Activated T-cell treated with anti-CD3 and anti-CD28 coated beads, Interleukin-2, amount 50 U/mL, for 4 hours (primary cell): ENCODE measurements around the gene LMAN2. TPM values are rescaled to one million over a fixed set of nuclear protein-coding genes. Genes with fewer than 3 reads are reported as not detected.
A peak's percentile ranks its signal among the peaks of the same experiment; 100 is the strongest.
"Not testable (repeated sequence)": the region's sequence is repeated elsewhere in the genome, so short reads cannot be mapped to it uniquely, and the experiment has no call there.

Experiments
- ATAC-seq, 2 donors: fragments of 200-7000 bp; cut with Tn5 transposase; one replicate each; pipeline ENCODE4 v1.10.0; 2021
- DNase-seq: peaks from one replicate; pipeline ENCODE4 v3.0.0-alpha.2; 2020
- H3K27me3 Mint-ChIP-seq: one replicate; pipeline ENCODE4 v1.8.0; 2021; ENCODE audit warnings: low read depth, mixed read lengths
- H3K36me3 Mint-ChIP-seq: one replicate; pipeline ENCODE4 v1.8.0; 2022; ENCODE audit warnings: mixed read lengths; ENCODE audit not compliant: insufficient read depth
- H3K4me1 Mint-ChIP-seq: one replicate; pipeline ENCODE4 v1.8.0; 2021; ENCODE audit warnings: low read depth, mixed read lengths
- H3K4me3 Mint-ChIP-seq: one replicate; pipeline ENCODE4 v1.8.0; 2021; ENCODE audit warnings: mild to moderate bottlenecking, moderate library complexity, mixed read lengths
- H3K9me3 Mint-ChIP-seq: one replicate; pipeline ENCODE4 v1.8.0; 2021; ENCODE audit warnings: mixed read lengths
- total RNA-seq, 3 donors: library from RNA; stranded (reverse); gene quantifications; one replicate each; pipeline ENCODE4 v1.2.1, GENCODE V29; 2021

The LMAN2 gene
- total RNA-seq, 3 donors from 2014 or later, result 120 to 129 (median 127) TPM

DNA sequence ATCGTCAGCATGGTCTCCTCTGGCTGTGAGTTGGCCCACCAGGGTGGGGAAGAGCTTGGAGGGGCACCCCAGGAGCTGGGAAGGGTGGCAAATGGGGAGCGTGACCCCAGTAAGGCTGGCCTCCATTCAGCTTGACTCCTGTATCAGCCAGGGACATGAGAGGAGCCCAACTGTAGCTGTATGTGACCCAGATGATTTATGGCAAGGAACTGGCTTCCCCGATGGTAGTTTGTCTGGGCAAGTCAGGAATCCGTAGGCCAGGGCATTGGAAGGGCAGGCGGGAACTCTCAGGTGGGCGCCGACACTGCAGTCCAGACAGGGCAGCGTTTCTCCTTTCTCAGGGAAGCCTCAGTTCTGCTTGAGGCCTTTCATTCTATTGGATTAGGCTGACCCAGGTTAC is 35.1 kb upstream of the LMAN2 start:
- DNase-seq (no peak), ATAC-seq (no peak)
- Mint-ChIP-seq H3K36me3 (no peaks in the 10 kb centered on the region), H3K4me1 (peaks cover 57% of the 10 kb centered on the region), H3K27me3 (no peaks in the 10 kb centered on the region), H3K9me3 (no peaks in the 10 kb centered on the region), H3K4me3 (no peak overlapping the region)

DNA sequence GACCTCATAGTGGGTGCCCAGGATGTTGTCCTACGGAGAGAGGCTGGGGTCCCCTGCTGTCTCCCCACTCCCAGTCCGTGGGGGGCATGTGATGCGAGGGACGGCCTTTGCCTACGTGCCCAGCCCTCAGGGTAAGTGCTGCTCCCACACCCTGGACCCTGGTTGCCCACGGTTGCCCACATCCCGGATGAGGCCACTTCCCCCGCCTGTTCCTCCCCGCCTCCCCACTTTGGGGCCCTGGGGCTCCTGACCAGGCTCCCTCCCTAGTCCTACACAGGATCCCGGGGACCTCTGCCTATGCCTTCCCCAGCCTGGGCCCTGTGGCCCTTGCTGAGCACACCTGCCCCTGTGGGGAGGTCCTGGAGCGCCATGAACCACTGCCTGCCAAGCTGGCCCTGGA is 34.3 kb upstream of the LMAN2 start:
- no peak overlapping the region for H3K4me3 Mint-ChIP-seq
- H3K27me3 Mint-ChIP-seq, result no peaks in the 10 kb centered on the region
- DNase-seq, result no peak
- no peaks in the 10 kb centered on the region for H3K9me3 Mint-ChIP-seq
- ATAC-seq, result no peak
- peaks cover 51% of the 10 kb centered on the region for H3K4me1 Mint-ChIP-seq
- no peaks in the 10 kb centered on the region for H3K36me3 Mint-ChIP-seq

- no peaks in the 10 kb centered on the region for H3K27me3 Mint-ChIP-seq
- H3K4me3 Mint-ChIP-seq, result no peak within 1 kb of the TSS
- no peaks in the 10 kb centered on the region for H3K36me3 Mint-ChIP-seq
- H3K9me3 Mint-ChIP-seq, result no peaks in the 10 kb centered on the region
- no peak for ATAC-seq
- no peak for DNase-seq
- H3K4me1 Mint-ChIP-seq, result peaks cover 44% of the 10 kb centered on the region
Measured at GRCh38 chr5:177384134-177384533, 32.7 kb upstream of the LMAN2 start, which contains the start of gene SLC34A1. SLC34A1 (plus strand) TSS chr5:177384434; CDS start chr5:177385742, 1,308 bp downstream.

DNA sequence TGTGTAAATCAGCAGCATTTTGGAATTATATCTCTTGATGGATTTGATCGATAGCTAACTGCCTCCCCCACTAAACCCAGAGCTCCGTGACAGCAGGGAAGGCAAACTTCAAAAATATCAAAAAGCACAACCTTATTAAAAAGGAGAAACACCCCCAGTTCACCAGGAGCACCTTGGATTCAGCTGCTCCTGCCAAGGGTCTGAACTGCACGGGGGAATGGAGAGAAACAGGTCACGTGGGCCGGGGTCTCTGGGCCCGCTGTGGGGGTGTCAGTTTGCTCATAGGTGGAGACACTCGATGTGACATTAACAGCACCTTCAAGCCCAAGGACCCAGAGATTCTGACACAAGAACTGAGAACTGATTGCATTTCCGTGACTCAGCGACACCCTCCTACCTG is 31.7 kb upstream of the LMAN2 start:
- no peak for DNase-seq
- Mint-ChIP-seq H3K36me3 (no peaks in the 10 kb centered on the region), H3K4me1 (peaks cover 38% of the 10 kb centered on the region), H3K27me3 (no peaks in the 10 kb centered on the region), H3K4me3 (no peak overlapping the region), H3K9me3 (no peaks in the 10 kb centered on the region)
- ATAC-seq, result no peak

GRCh38 chr5:177382423-177383029 is 31.1 kb upstream of the LMAN2 start:
- H3K36me3 Mint-ChIP-seq, result no peaks in the 10 kb centered on the region
- ATAC-seq (peak in 1 of 2 donors; percentile 28), DNase-seq (no peak)
- H3K27me3 Mint-ChIP-seq, result no peaks in the 10 kb centered on the region
- H3K4me3 Mint-ChIP-seq, result no peak overlapping the region
- H3K4me1 Mint-ChIP-seq, result peaks cover 37% of the 10 kb centered on the region
- no peaks in the 10 kb centered on the region for H3K9me3 Mint-ChIP-seq

DNA sequence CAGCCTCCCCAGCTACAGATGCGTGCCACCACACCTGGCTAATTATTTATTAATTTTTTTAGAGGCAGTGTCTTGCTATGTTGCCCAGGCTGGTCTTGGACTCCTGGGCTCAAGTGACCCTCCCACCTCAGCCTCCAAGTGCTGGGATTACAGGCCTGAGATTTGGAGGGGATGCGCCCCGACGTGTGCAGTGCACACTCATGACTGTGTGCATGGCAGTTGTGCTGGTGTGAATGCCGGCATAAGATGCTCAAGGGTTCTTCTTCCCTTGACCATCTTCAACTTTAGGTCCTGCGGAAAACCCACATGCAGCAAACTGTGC is 29.3 kb upstream of the LMAN2 start:
- ATAC-seq (no peak), DNase-seq (no peak)
- H3K9me3 Mint-ChIP-seq, result no peaks in the 10 kb centered on the region
- H3K36me3 Mint-ChIP-seq, result no peaks in the 10 kb centered on the region
- no peak overlapping the region for H3K4me3 Mint-ChIP-seq
- no peaks in the 10 kb centered on the region for H3K27me3 Mint-ChIP-seq
- peaks cover 38% of the 10 kb centered on the region for H3K4me1 Mint-ChIP-seq

- DNase-seq (no peak), ATAC-seq (peak; percentile 94 to 98)
- H3K4me3 Mint-ChIP-seq, result no peak overlapping the region
- no peaks in the 10 kb centered on the region for H3K27me3 Mint-ChIP-seq
- H3K36me3 Mint-ChIP-seq, result no peaks in the 10 kb centered on the region
- no peaks in the 10 kb centered on the region for H3K9me3 Mint-ChIP-seq
- H3K4me1 Mint-ChIP-seq, result peaks cover 46% of the 10 kb centered on the region
Measured at GRCh38 chr5:177378884-177379883, 27.7 kb upstream of the LMAN2 start.

DNA sequence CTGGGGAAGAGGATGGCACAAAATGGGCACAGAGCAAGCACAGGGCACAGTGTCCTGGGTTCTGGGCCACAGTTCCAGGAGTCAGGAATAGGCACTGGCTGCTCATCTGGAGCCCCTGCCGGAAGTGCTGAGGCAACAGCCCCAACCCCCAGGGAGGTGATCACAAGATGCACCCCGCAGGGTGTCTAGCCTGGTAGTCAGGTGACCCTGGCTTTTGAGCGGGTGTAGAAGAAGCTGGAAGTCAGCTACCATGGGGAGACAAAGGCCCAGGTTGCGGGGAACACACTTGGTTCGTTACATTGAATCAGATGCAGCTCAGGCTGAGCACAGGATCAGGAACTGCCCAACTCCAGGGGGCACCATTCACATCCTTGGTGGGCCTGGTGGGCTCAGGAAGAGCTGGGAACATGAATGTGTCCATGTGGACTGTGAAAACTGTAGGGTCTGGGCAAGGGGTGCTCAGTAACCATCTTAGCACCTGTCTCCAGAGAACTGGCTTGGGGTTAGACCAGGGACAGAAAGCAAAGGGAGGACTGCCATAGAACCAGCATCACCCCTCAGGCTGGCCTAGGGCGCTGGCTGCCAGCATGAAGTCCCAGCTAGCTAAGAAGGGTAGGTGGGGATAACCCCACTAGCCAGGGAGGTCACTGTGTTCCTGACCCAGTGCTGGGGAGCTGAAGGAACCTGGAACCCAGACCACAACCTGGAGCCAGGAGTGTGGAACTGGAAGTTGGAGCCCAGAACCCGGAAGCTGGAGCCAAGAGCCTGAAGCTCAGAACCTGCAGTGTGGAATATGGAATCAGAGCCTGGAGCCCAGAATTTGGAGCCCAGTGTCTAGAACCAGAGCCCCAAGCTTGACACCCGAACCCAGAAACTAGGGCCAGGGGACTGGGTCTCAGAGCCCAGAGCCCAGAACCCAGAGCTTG is 26.6 kb upstream of the LMAN2 start:
- Mint-ChIP-seq H3K9me3 (no peaks in the 10 kb centered on the region), H3K4me1 (peaks cover 53% of the 10 kb centered on the region), H3K36me3 (no peaks in the 10 kb centered on the region), H3K4me3 (no peak overlapping the region), H3K27me3 (no peaks in the 10 kb centered on the region)
- DNase-seq (no peak), ATAC-seq (no peak)

DNA sequence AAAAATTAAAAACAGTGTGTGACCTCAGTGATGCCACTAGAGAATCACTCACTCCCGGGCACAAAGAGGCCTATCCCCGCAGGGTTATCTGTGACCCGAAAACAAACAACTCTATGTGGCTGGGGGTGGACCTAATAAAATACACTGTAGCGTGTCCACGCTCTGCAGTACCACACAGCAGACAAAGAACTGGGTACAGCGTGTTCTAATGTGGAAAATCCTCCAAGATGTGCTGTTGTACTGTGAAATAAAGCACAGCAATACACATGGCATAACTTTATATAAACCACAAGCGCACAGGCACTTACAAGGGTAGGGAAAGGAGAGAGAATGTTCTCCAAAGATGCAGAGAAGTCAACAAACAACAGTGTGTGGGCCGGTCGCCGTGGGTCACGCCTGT is 24.6 kb upstream of the LMAN2 start:
- Mint-ChIP-seq H3K36me3 (peaks cover 1% of the 10 kb centered on the region), H3K4me1 (peaks cover 61% of the 10 kb centered on the region), H3K4me3 (no peak overlapping the region), H3K27me3 (no peaks in the 10 kb centered on the region), H3K9me3 (no peaks in the 10 kb centered on the region)
- DNase-seq, result no peak
- ATAC-seq, result no peak

GRCh38 chr5:177375516-177375915 is 24.0 kb upstream of the LMAN2 start:
- not testable (repeated sequence) for H3K4me3 Mint-ChIP-seq, H3K9me3 Mint-ChIP-seq, H3K36me3 Mint-ChIP-seq, ATAC-seq, DNase-seq, H3K27me3 Mint-ChIP-seq
- H3K4me1 Mint-ChIP-seq, result peaks cover 60% of the 10 kb centered on the region

GRCh38 chr5:177374211-177374610 is 22.7 kb upstream of the LMAN2 start:
- H3K27me3 Mint-ChIP-seq, result no peaks in the 10 kb centered on the region
- DNase-seq (no peak), ATAC-seq (no peak)
- H3K36me3 Mint-ChIP-seq, result peaks cover 3% of the 10 kb centered on the region
- H3K4me3 Mint-ChIP-seq, result no peak overlapping the region
- peaks cover 61% of the 10 kb centered on the region for H3K4me1 Mint-ChIP-seq
- no peaks in the 10 kb centered on the region for H3K9me3 Mint-ChIP-seq

DNA sequence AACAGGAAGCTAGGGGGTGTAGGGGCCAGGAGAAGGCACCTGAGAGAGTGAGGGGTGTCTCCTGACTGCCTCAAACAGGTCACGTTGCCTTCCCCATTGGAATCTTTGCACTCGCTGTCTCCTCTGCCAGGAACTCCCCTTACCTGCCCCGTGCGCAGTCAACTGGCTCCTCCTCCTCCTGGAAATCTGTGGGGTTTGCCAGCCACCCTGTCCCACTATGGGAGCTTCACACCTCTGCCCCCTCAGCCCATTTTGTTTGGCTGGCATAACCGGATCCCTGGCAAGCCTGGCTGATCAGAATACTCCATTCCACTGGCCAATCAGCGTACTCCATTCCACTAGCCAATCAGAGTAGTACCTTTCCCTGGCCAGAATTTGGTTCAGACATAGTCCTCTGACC is 22.3 kb upstream of the LMAN2 start:
- peaks cover 61% of the 10 kb centered on the region for H3K4me1 Mint-ChIP-seq
- H3K36me3 Mint-ChIP-seq, result peaks cover 7% of the 10 kb centered on the region
- no peaks in the 10 kb centered on the region for H3K27me3 Mint-ChIP-seq
- ATAC-seq (no peak), DNase-seq (no peak)
- H3K4me3 Mint-ChIP-seq, result no peak overlapping the region
- H3K9me3 Mint-ChIP-seq, result no peaks in the 10 kb centered on the region

GRCh38 chr5:177372910-177373309 is 21.4 kb upstream of the LMAN2 start:
- DNase-seq (no peak), ATAC-seq (peak in 1 of 2 donors; percentile 68)
- Mint-ChIP-seq H3K4me1 (peaks cover 67% of the 10 kb centered on the region), H3K36me3 (peaks cover 12% of the 10 kb centered on the region), H3K27me3 (no peaks in the 10 kb centered on the region), H3K4me3 (peak overlapping the region; percentile 35), H3K9me3 (no peaks in the 10 kb centered on the region)
